Liver (tissue), 9 donors: ENCODE data around the gene PCGF2. TPM values are rescaled to one million over a fixed set of nuclear protein-coding genes. Genes with fewer than 3 reads are reported as not detected.

ENCODE experiments used
- DNase-seq: peaks from one replicate; pipeline ENCODE4 v3.0.0-alpha.2; 2017; ENCODE audit warnings: low spot score
- H3K27ac ChIP-seq, 2 donors: one replicate each; pipeline ENCODE4 v1.7.0; 2013; ENCODE audit warnings: inconsistent platforms in 2 of 2, low read length in 2 of 2, control low read depth in 1 of 2, low read depth in 1 of 2, mild to moderate bottlenecking in 1 of 2
- H3K27me3 ChIP-seq, 4 donors: one replicate each; pipeline versions ENCODE4 v1.6.1 to v1.7.0; 2013; ENCODE audit warnings: low read length in 3 of 4, inconsistent platforms in 1 of 4, mild to moderate bottlenecking in 1 of 4, moderate library complexity in 1 of 4; ENCODE audit not compliant: control insufficient read depth in 4 of 4, insufficient read depth in 4 of 4
- H3K36me3 ChIP-seq, 4 donors: one replicate each; pipeline versions ENCODE4 v1.6.1 to v1.7.0; 2013; ENCODE audit warnings: low read length in 3 of 4, mild to moderate bottlenecking in 3 of 4, low read depth in 1 of 4, moderate library complexity in 1 of 4; ENCODE audit not compliant: control insufficient read depth in 4 of 4, insufficient read depth in 3 of 4
- H3K4me1 ChIP-seq, 4 donors: one replicate each; pipeline versions ENCODE4 v1.6.1 to v1.7.0; 2013; ENCODE audit warnings: low read length in 3 of 4, mild to moderate bottlenecking in 3 of 4, moderate library complexity in 1 of 4; ENCODE audit not compliant: control insufficient read depth in 4 of 4, insufficient read depth in 4 of 4
- H3K4me3 ChIP-seq, 3 donors: one replicate each; pipeline versions ENCODE4 v1.6.1 to v1.7.0; 2013; ENCODE audit warnings: low read length in 3 of 3, control low read depth in 1 of 3, low read depth in 1 of 3, mild to moderate bottlenecking in 1 of 3
- H3K9ac ChIP-seq, 2 donors: one replicate each; pipeline ENCODE4 v1.7.0; 2013; ENCODE audit warnings: low read length in 2 of 2, mild to moderate bottlenecking in 2 of 2, moderate library complexity in 2 of 2, control low read depth in 1 of 2, low read depth in 1 of 2
- H3K9me3 ChIP-seq, 4 donors: one replicate each; pipeline versions ENCODE4 v1.6.1 to v1.7.0; 2013; ENCODE audit warnings: low read length in 3 of 4; ENCODE audit not compliant: control insufficient read depth in 4 of 4
- ATF3 ChIP-seq: IDR thresholded peaks from 2 replicates; pipeline ENCODE4 v1.6.1; 2016; ENCODE audit warnings: antibody characterized with exemption
- CTCF ChIP-seq: fragments of 150-350 bp; IDR thresholded peaks from 2 replicates; pipeline ENCODE4 v1.5.1; 2017; ENCODE audit warnings: improper control_type of control experiment, low read depth, low read length; ENCODE audit not compliant: missing input control
- FOXA1 ChIP-seq: IDR thresholded peaks from 2 replicates; pipeline ENCODE4 v1.6.1; 2016; ENCODE audit warnings: antibody characterized with exemption
- FOXA2 ChIP-seq: IDR thresholded peaks from 2 replicates; pipeline ENCODE4 v1.6.1; 2016; ENCODE audit warnings: antibody characterized with exemption
- GABPA ChIP-seq, 2 donors: IDR thresholded peaks in 1 of 2; conservative IDR thresholded peaks in 1 of 2; 2 replicates each; pipeline ENCODE4 v1.6.1; 2016; ENCODE audit warnings: antibody characterized with exemption in 2 of 2, mild to moderate bottlenecking in 1 of 2, moderate library complexity in 1 of 2
- HNF4A ChIP-seq, 2 donors: conservative IDR thresholded peaks; 2 replicates each; pipeline ENCODE4 v1.6.1; 2016; ENCODE audit warnings: antibody characterized with exemption in 2 of 2, mild to moderate bottlenecking in 2 of 2
- JUND ChIP-seq, 2 donors: IDR thresholded peaks; 2 replicates each; pipeline ENCODE4 v1.6.1; 2016; ENCODE audit warnings: antibody characterized with exemption in 2 of 2
- MAX ChIP-seq: IDR thresholded peaks from 2 replicates; pipeline ENCODE4 v1.6.1; 2016; ENCODE audit warnings: antibody characterized with exemption
- NR2F2 ChIP-seq: IDR thresholded peaks from 2 replicates; pipeline ENCODE4 v1.6.1; 2016; ENCODE audit warnings: antibody characterized with exemption
- RAD21 ChIP-seq, 2 donors: IDR thresholded peaks; 2 replicates each; pipeline ENCODE4 v1.6.1; 2016; ENCODE audit warnings: antibody characterized with exemption in 2 of 2, mild to moderate bottlenecking in 2 of 2
- REST ChIP-seq: IDR thresholded peaks from 2 replicates; pipeline ENCODE4 v1.6.1; 2016; ENCODE audit warnings: antibody characterized with exemption, mild to moderate bottlenecking
- RXRA ChIP-seq, 2 donors: IDR thresholded peaks; 2 replicates each; pipeline ENCODE4 v1.6.1; 2017 to 2018; ENCODE audit warnings: antibody characterized with exemption in 2 of 2, mild to moderate bottlenecking in 1 of 2
- SP1 ChIP-seq: IDR thresholded peaks from 2 replicates; pipeline ENCODE4 v1.6.1; 2018; ENCODE audit warnings: antibody characterized with exemption, mild to moderate bottlenecking
- TAF1 ChIP-seq: conservative IDR thresholded peaks from 2 replicates; pipeline ENCODE4 v1.6.1; 2016; ENCODE audit warnings: antibody characterized with exemption, mild to moderate bottlenecking
- YY1 ChIP-seq: IDR thresholded peaks from 2 replicates; pipeline ENCODE4 v1.6.1; 2016; ENCODE audit warnings: antibody characterized with exemption, mild to moderate bottlenecking
- ZBTB33 ChIP-seq: IDR thresholded peaks from 2 replicates; pipeline ENCODE4 v1.6.1; 2016; ENCODE audit warnings: antibody characterized with exemption
- WGBS: extraction: QIAGEN DNeasy Blood & Tissue Kit; methylation state at CpG from one replicate; pipeline ENCODE4 v1.1.7; 2013; 5-methylcytosine and 5-hydroxymethylcytosine counted together
- polyA plus RNA-seq, 2 donors: library from polyadenylated mRNA; stranded (reverse) in 1 of 2; unstranded in 1 of 2; fragments of 200-250 nt in 1 of 2; fragments of >200 nt in 1 of 2; fragmentation: Nextera tagmentation in 1 of 2; extraction: Ambion mirVana in 1 of 2; gene quantifications; one replicate each; pipeline versions ENCODE4 v1.2.1 to v1.2.3, GENCODE V29; 2013 to 2015
- total RNA-seq, 2 donors: library from RNA; depleted of rRNA; stranded (reverse); fragments of >200 nt; gene quantifications; one replicate each; pipeline ENCODE4 v1.2.3, GENCODE V29; 2014
- donor health status: healthy.
- donor health status: healthy.
- donor health status: healthy.
- donor health status: healthy.
- donor health status: healthy.

The PCGF2 gene
- total and polyA plus RNA-seq, 4 donors, result 1.2 to 3.2 (median 1.8) TPM

- Histone ChIP-seq H3K4me1 (peaks cover 0 to 23% (median 10%) of the 10 kb centered on the region in 4 donors), H3K4me3 (no peak overlapping the region), H3K9me3 (no peaks in the 10 kb centered on the region), H3K27me3 (no peaks in the 10 kb centered on the region), H3K36me3 (peaks cover 2 to 15% (median 2%) of the 10 kb centered on the region in 4 donors), H3K9ac (no peak overlapping the region), H3K27ac (no peak overlapping the region)
- no peak for TF ChIP-seq RAD21 (IDR thresholded peaks at IDR 0.05)
- no peak for TF ChIP-seq ATF3
- TF ChIP-seq RXRA (IDR thresholded peaks at IDR 0.05), result no peak
- no peak for TF ChIP-seq JUND (IDR thresholded peaks at IDR 0.05)
- TF ChIP-seq MAX, result no peak
- no peak for TF ChIP-seq FOXA1
- no peak for TF ChIP-seq SP1
- TF ChIP-seq HNF4A (conservative IDR thresholded peaks at IDR 0.05), result no peak
- TF ChIP-seq GABPA (IDR thresholded peaks at IDR 0.05 in 1 of 2, conservative IDR thresholded peaks at IDR 0.05 in 1 of 2), result no peak
- TF ChIP-seq NR2F2, result no peak
- no peak for TF ChIP-seq CTCF
- no peak for TF ChIP-seq TAF1
- no peak for TF ChIP-seq YY1
- TF ChIP-seq REST, result no peak
- WGBS, result 90% methylated on average over 21 of the region's 21 CpGs
- DNase-seq, result no peak
These were observed 40.3 kb downstream of the PCGF2 start for GRCh38 chr17:38707678-38708351.

- H3K36me3 ChIP-seq, result peaks cover 0 to 5% (median under 1%) of the 10 kb centered on the region in 4 donors
- no peak for TF ChIP-seq ZBTB33
- no peak for TF ChIP-seq REST
- TF ChIP-seq JUND (IDR thresholded peaks at IDR 0.05), result no peak
- no peak for TF ChIP-seq RAD21 (IDR thresholded peaks at IDR 0.05)
- no peak for TF ChIP-seq FOXA2
- TF ChIP-seq CTCF, result no peak
- no peak for TF ChIP-seq RXRA (IDR thresholded peaks at IDR 0.05)
- DNase-seq, result no peak
- H3K4me3 ChIP-seq, result peak overlapping the region; percentile 56 to 83 (median 67)
- H3K4me1 ChIP-seq, result peaks cover under 1 to 29% (median 11%) of the 10 kb centered on the region in 4 donors
- peak overlapping the region; percentile 19 to 27 for H3K9ac ChIP-seq
- WGBS, result 47% methylated on average over 20 of the region's 20 CpGs
- H3K27ac ChIP-seq, result peak overlapping the region; percentile 58 to 67
- H3K9me3 ChIP-seq, result no peaks in the 10 kb centered on the region
- H3K27me3 ChIP-seq, result no peaks in the 10 kb centered on the region
These were observed 41.5 kb downstream of the PCGF2 start for GRCh38 chr17:38706505-38707216.
